K562 (cell line): ENCODE results near the gene RASEF. TPM values are rescaled to one million over a fixed set of nuclear protein-coding genes. Genes with fewer than 3 reads are reported as not detected.
A peak's percentile ranks its signal among the peaks of the same experiment; 100 is the strongest.
"Not testable (repeated sequence)": the region's sequence is repeated elsewhere in the genome, so short reads cannot be mapped to it uniquely, and the experiment has no call there.

Source experiments
- ATAC-seq: fragments of 200-7000 bp; cut with Tn5 transposase; 3 replicates; pipeline ENCODE4 v1.9.1; 2020; ENCODE audit warnings: moderate library complexity
- BruUV-seq: library from RNA; stranded (reverse); fragments of 400-500 nt; replicated peaks from 2 replicates; lab custom pipeline; 2021; lab: Mats Ljungman, UMichigan
- CTCF ChIA-PET: fragments of 300-600 bp; formaldehyde crosslinking; extraction: SDS; loops from one replicate; lab custom pipeline; 2021; ENCODE audit warnings: low intra/inter-chr PET ratio; lab: Yijun Ruan, JAX
- POLR2A ChIA-PET: fragments of 300-600, 350-650 bp; sonication (Branson Sonifier 250); formaldehyde crosslinking; extraction: SDS; loops from one replicate; lab custom pipeline; 2021; ENCODE audit warnings: antibody characterized with exemption, inconsistent platforms; lab: Yijun Ruan, JAX
- DNase-seq, 4 experiments: peaks; one replicate each; pipeline versions ENCODE4 v3.0.0 to v3.0.0-alpha.2; 2011 to 2018; ENCODE audit warnings: low spot score in 3 of 4, mixed read lengths in 3 of 4; ENCODE audit errors: extremely low read depth in 1 of 4
- FAIRE-seq: peaks from 2 replicates; lab custom pipeline; 2011; peaks lifted over from hg19 to GRCh38; lab: Jason Lieb, UNC
- H2AFZ ChIP-seq: 2 replicates; pipeline ENCODE4 v1.6.0; 2011; ENCODE audit warnings: low read depth, low read length, control low read depth, inconsistent platforms
- H3K27ac ChIP-seq: fragments of 200-600 bp; 3 replicates; pipeline ENCODE4 v1.8.0; 2011; ENCODE audit warnings: low read depth, mild to moderate bottlenecking, control low read depth, inconsistent platforms, low read length, moderate library complexity, mixed read lengths; ENCODE audit errors: extremely low read depth
- H3K27me3 ChIP-seq, 2 experiments: fragments of 300-600 bp in 1 of 2; 2 replicates in 1 of 2; 3 replicates in 1 of 2; pipeline versions ENCODE4 v1.6.0 to v1.8.0; 2011; ENCODE audit warnings: inconsistent platforms in 2 of 2, low read length in 2 of 2, mild to moderate bottlenecking in 1 of 2, mixed read lengths in 1 of 2, moderate library complexity in 1 of 2; ENCODE audit not compliant: control insufficient read depth in 2 of 2, insufficient read depth in 2 of 2
- H3K36me3 ChIP-seq: fragments of 300-600 bp; 3 replicates; pipeline ENCODE4 v1.8.0; 2011; ENCODE audit warnings: mild to moderate bottlenecking, low read length, inconsistent platforms; ENCODE audit not compliant: control insufficient read depth, insufficient read depth
- H3K4me1 ChIP-seq, 2 experiments: fragments of 200-600 bp in 1 of 2; replicated peaks in 1 of 2; 2 replicates in 1 of 2; 3 replicates in 1 of 2; pipeline versions ENCODE4 v1.5.1 to v1.8.0; 2011; ENCODE audit warnings: inconsistent platforms in 2 of 2, low read length in 2 of 2, mild to moderate bottlenecking in 1 of 2, mixed read lengths in 1 of 2, moderate library complexity in 1 of 2; ENCODE audit not compliant: control insufficient read depth in 2 of 2, insufficient read depth in 2 of 2
- H3K4me2 ChIP-seq: 2 replicates; pipeline ENCODE4 v1.6.1; 2011; ENCODE audit warnings: low read length, control low read depth, inconsistent platforms, mixed read lengths; ENCODE audit not compliant: insufficient read depth
- H3K4me3 ChIP-seq: fragments of 200-600 bp; sonication (generic), shearing (Covaris generic); 2 replicates; pipeline ENCODE4 v1.5.1; 2016; ENCODE audit warnings: control low read depth, inconsistent platforms
- H3K79me2 ChIP-seq: fragments of 200-600 bp; 3 replicates; pipeline ENCODE4 v1.8.0; 2011; ENCODE audit warnings: low read length, inconsistent platforms; ENCODE audit not compliant: control insufficient read depth, insufficient read depth
- H3K9ac ChIP-seq, 2 experiments: 2 replicates each; pipeline versions ENCODE4 v1.6.0 to v1.6.1; 2011; ENCODE audit warnings: low read depth in 2 of 2, low read length in 2 of 2, control low read depth in 1 of 2, inconsistent platforms in 1 of 2, mild to moderate bottlenecking in 1 of 2, mixed read lengths in 1 of 2; ENCODE audit not compliant: insufficient read depth in 1 of 2
- H3K9me1 ChIP-seq: one replicate; pipeline ENCODE4 v1.6.0; 2011; ENCODE audit warnings: inconsistent platforms, mild to moderate bottlenecking, low read length, moderate library complexity; ENCODE audit not compliant: control insufficient read depth, insufficient read depth
- H3K9me3 ChIP-seq: replicated peaks from 2 replicates; pipeline ENCODE4 v1.5.1; 2011; ENCODE audit warnings: low read depth, low read length, inconsistent platforms; ENCODE audit not compliant: control insufficient read depth, insufficient read depth
- H4K20me1 ChIP-seq: replicated peaks from 2 replicates; pipeline ENCODE4 v1.6.1; 2011; ENCODE audit warnings: low read length, inconsistent platforms, mixed read lengths; ENCODE audit not compliant: control insufficient read depth, insufficient read depth
- ARID4B ChIP-seq: sonication (generic); formaldehyde crosslinking; IDR thresholded peaks from 2 replicates; pipeline ENCODE4 v1.8.0; 2022; ENCODE audit warnings: mild to moderate bottlenecking, missing genetic modification reagents
- C11orf30 ChIP-seq: fragments of 450-650 bp; IDR thresholded peaks from 2 replicates; pipeline ENCODE4 v1.6.1; 2016; ENCODE audit warnings: low read depth, mild to moderate bottlenecking
- GABPB2 ChIP-seq: fragments of 250-450 bp; sonication (Bioruptor Pico); conservative IDR thresholded peaks from 2 replicates; pipeline ENCODE4 v1.5.1; 2021; ENCODE audit warnings: mild to moderate bottlenecking
- KLF10 ChIP-seq: fragments of 250-450 bp; sonication (Bioruptor Pico); IDR thresholded peaks from 2 replicates; pipeline ENCODE4 v1.6.1; 2021; ENCODE audit warnings: matching md5 sums
- PTBP1 ChIP-seq: fragments of 200-400 bp; formaldehyde crosslinking; IDR thresholded peaks from 2 replicates; pipeline ENCODE4 v1.6.1; 2017; ENCODE audit warnings: low read depth, low read length
- PTTG1 ChIP-seq: fragments of 450-650 bp; IDR thresholded peaks from 2 replicates; pipeline ENCODE4 v1.6.1; 2016; ENCODE audit warnings: low read depth, mild to moderate bottlenecking, missing genetic modification characterization, missing compliant biosample characterization
- TEAD1 ChIP-seq, 2 experiments: fragments of 450-650 bp in 1 of 2; sonication (generic) in 1 of 2; formaldehyde crosslinking; IDR thresholded peaks; 2 replicates each; pipeline versions ENCODE4 v1.4.0 to v1.8.0; 2020 to 2022; ENCODE audit warnings: mild to moderate bottlenecking in 2 of 2, missing genetic modification reagents in 1 of 2
- ZC3H4 ChIP-seq: sonication (generic); formaldehyde crosslinking; IDR thresholded peaks from 2 replicates; pipeline ENCODE4 v1.9.0; 2021; ENCODE audit warnings: missing genetic modification reagents, borderline replicate concordance
- ZNF282 ChIP-seq: sonication (generic); formaldehyde crosslinking; IDR thresholded peaks from 2 replicates; pipeline ENCODE4 v1.8.1; 2023; ENCODE audit warnings: missing genetic modification reagents
- ZNF316 ChIP-seq: fragments of 450-650 bp; IDR thresholded peaks from 2 replicates; pipeline ENCODE4 v1.6.1; 2016
- ZNF449 ChIP-seq: fragments of 250-450 bp; sonication (Bioruptor Pico); IDR thresholded peaks from 2 replicates; pipeline ENCODE4 v1.8.0; 2022; ENCODE audit warnings: moderate library complexity, mild to moderate bottlenecking, inconsistent platforms
- ZSCAN32 ChIP-seq: fragments of 450-650 bp; formaldehyde crosslinking; IDR thresholded peaks from 2 replicates; pipeline ENCODE4 v1.4.0; 2020; ENCODE audit warnings: mild to moderate bottlenecking, moderate library complexity
- WGBS: fragments of 100-300 bp; shearing (Covaris generic); methylation state at CpG from one replicate; pipeline ENCODE4 v1.1.6; 2016; ENCODE audit warnings: low coverage, mixed read lengths; ENCODE audit not compliant: insufficient coverage; ENCODE audit errors: missing lambda C conversion rate; 5-methylcytosine and 5-hydroxymethylcytosine counted together
- in situ Hi-C: fragments of 300-500 bp; cut with MboI; formaldehyde crosslinking; loops from 4 replicates; pipeline ENCODE4 v1.15.0; 2018; ENCODE audit warnings: inconsistent platforms, mixed read lengths
- intact Hi-C: fragments of 100-400 bp; cut with micrococcal nuclease; formaldehyde crosslinking; loops from 2 replicates; pipeline ENCODE4 v1.14.2; 2022
- polyA plus RNA-seq, 8 experiments: library from polyadenylated mRNA; depleted of rRNA in 4 of 8; stranded (reverse) in 5 of 8; unstranded in 3 of 8; fragments of >200 nt; fragmentation: Nextera tagmentation in 2 of 8; fragmentation: Illumina TruSeq in 1 of 8; extraction: Ambion mirVana in 2 of 8; extraction: Trizol in 1 of 8; gene quantifications; 2 replicates each; pipeline versions ENCODE4 v1.2.1 to v1.2.3, GENCODE V29; 2011 to 2014; ENCODE audit warnings: inconsistent platforms in 1 of 8, missing spikeins in 1 of 8
- total RNA-seq, 7 experiments: library from RNA; depleted of rRNA in 6 of 7; stranded (reverse); fragments of >200 nt in 6 of 7; fragmentation: Illumina TruSeq in 2 of 7; extraction: Trizol in 2 of 7; gene quantifications; 2 replicates each; pipeline versions ENCODE4 v1.2.1 to v1.2.3, GENCODE V29; 2011 to 2021; ENCODE audit warnings: low replicate concordance in 1 of 7

Gene RASEF
- total and polyA plus RNA-seq, 9 of the 15 experiments (the other 6 are each of a cell fraction or from before 2014, with no cell fraction given) = 0.01 to 0.18 (median 0.11) TPM; not detected in 4

GRCh38 chr9:83072498-83072897 lies 9.6 kb upstream of the RASEF start:
- H3K27ac ChIP-seq, H3K4me1 ChIP-seq, H4K20me1 ChIP-seq, H3K9ac ChIP-seq, H3K36me3 ChIP-seq, ATAC-seq, BruUV-seq, H2AFZ ChIP-seq, in situ Hi-C loops, H3K4me3 ChIP-seq, H3K27me3 ChIP-seq, DNase-seq, intact Hi-C loops, H3K79me2 ChIP-seq, CTCF ChIA-PET, H3K9me3 ChIP-seq, FAIRE-seq, H3K9me1 ChIP-seq, H3K4me2 ChIP-seq: not testable (repeated sequence)
- 0 out of 2 replicates have a peak, but pooled peaks have one; percentile 13 for TF ChIP-seq ZNF316
- peak; percentile 14; the same call in 1 of the 2 replicates for TF ChIP-seq C11orf30
- POLR2A ChIA-PET = interaction anchor here (0.6 kb wide), 1 partner anchor 359 kb away, joined by 3 read pairs; no protein-coding TSS in a partner anchor

GRCh38 chr9:83071626-83072025 lies 8.7 kb upstream of the RASEF start:
- no peak for FAIRE-seq
- in situ Hi-C loops = no loop called here
- TF ChIP-seq ARID4B (CRISPR knock-in tag) (no peak), GABPB2 (CRISPR knock-in tag) (no peak), TEAD1 (CRISPR knock-in tag; IDR thresholded peaks at IDR 0.05) (no peak), PTTG1 (tag) (no peak), ZSCAN32 (no peak), ZNF449 (no peak), ZC3H4 (no peak), PTBP1 (no peak), KLF10 (no peak), ZNF282 (CRISPR knock-in tag) (no peak)

More at GRCh38 chr9:83071626-83072025, 8.7 kb upstream of the RASEF start:
- intact Hi-C loops = no loop called here
- H3K9me3 ChIP-seq = no peaks in the 10 kb centered on the region
- no peak for ATAC-seq
- WGBS = 4% methylated on average over 2 of the region's 2 CpGs
- H3K79me2 ChIP-seq = no peaks in the 10 kb centered on the region
- no peak overlapping the region for H3K27ac ChIP-seq
- ChIA-PET CTCF (no interaction called here), POLR2A (interaction anchor here (0.5 kb wide), 1 partner anchor 923 kb away, joined by 3 read pairs; no protein-coding TSS in a partner anchor)
- H3K9ac ChIP-seq = no peak overlapping the region
- H3K4me3 ChIP-seq = no peak overlapping the region
- no peaks in the 10 kb centered on the region for H4K20me1 ChIP-seq
- H3K9me1 ChIP-seq = no peaks in the 10 kb centered on the region
- H3K4me2 ChIP-seq = no peak overlapping the region
- DNase-seq = no peak
- H3K4me1 ChIP-seq = no peaks in the 10 kb centered on the region
- no peaks in the 10 kb centered on the region for H3K36me3 ChIP-seq
- no peaks in the 10 kb centered on the region for H3K27me3 ChIP-seq
- H2AFZ ChIP-seq = no peak overlapping the region
- no TSS peak for BruUV-seq
